ENCODE measurements around the gene AFF3.

GRCh38 chr2:100160396-100160795 is 18.0 kb upstream of the AFF3 start:
- TF ChIP-seq EZH2phosphoT487 (IDR thresholded peaks at IDR 0.05; ENCODE audit: low read depth): no peak
- TF ChIP-seq, protein P1, sequence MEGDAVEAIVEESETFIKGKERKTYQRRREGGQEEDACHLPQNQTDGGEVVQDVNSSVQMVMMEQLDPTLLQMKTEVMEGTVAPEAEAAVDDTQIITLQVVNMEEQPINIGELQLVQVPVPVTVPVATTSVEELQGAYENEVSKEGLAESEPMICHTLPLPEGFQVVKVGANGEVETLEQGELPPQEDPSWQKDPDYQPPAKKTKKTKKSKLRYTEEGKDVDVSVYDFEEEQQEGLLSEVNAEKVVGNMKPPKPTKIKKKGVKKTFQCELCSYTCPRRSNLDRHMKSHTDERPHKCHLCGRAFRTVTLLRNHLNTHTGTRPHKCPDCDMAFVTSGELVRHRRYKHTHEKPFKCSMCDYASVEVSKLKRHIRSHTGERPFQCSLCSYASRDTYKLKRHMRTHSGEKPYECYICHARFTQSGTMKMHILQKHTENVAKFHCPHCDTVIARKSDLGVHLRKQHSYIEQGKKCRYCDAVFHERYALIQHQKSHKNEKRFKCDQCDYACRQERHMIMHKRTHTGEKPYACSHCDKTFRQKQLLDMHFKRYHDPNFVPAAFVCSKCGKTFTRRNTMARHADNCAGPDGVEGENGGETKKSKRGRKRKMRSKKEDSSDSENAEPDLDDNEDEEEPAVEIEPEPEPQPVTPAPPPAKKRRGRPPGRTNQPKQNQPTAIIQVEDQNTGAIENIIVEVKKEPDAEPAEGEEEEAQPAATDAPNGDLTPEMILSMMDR (IDR thresholded peaks at IDR 0.05; ENCODE audit: low read depth, low read length): no peak
